GM18520 (cell line): ENCODE data around the gene CD70.
"Not testable (repeated sequence)": the region's sequence is repeated elsewhere in the genome, so short reads cannot be mapped to it uniquely, and the experiment has no call there.

Experiments used
- ATAC-seq: cut with Tn5 transposase; IDR thresholded peaks from one replicate; pipeline ENCODE4 v1.9.1; 2021; ENCODE audit not compliant: unreplicated experiment

The CD70 gene

GRCh38 chr19:6598254-6598892 lies 7.4 kb upstream of the CD70 start:
- ATAC-seq: not testable (repeated sequence)

- not testable (repeated sequence) for ATAC-seq
These were observed 6.7 kb upstream of the CD70 start for GRCh38 chr19:6597471-6598253.

- no peak for ATAC-seq
These were observed 5.7 kb upstream of the CD70 start for GRCh38 chr19:6596621-6597020.

- no peak for ATAC-seq
These were observed 2.9 kb upstream of the CD70 start for GRCh38 chr19:6593651-6594416.

GRCh38 chr19:6590258-6590826 lies 608 bp downstream of the CD70 start:
- ATAC-seq: no peak

- ATAC-seq: no peak
These were observed 1.2 kb downstream of the CD70 start for GRCh38 chr19:6589711-6590257.

- ATAC-seq: no peak
These were observed 2.2 kb downstream of the CD70 start for GRCh38 chr19:6588508-6589345.

- ATAC-seq: no peak
These were observed 2.9 kb downstream of the CD70 start for GRCh38 chr19:6587998-6588507.

GRCh38 chr19:6587093-6587820 lies 3.7 kb downstream of the CD70 start:
- no peak for ATAC-seq

GRCh38 chr19:6586726-6587092 lies 4.2 kb downstream of the CD70 start:
- no peak for ATAC-seq

- no peak for ATAC-seq
These were observed 4.9 kb downstream of the CD70 start for GRCh38 chr19:6586056-6586455.

GRCh38 chr19:6582515-6583484 lies 8.2 kb downstream of the CD70 start:
- not testable (repeated sequence) for ATAC-seq

- ATAC-seq: no peak
These were observed 10.6 kb downstream of the CD70 start for GRCh38 chr19:6580313-6580712.

- ATAC-seq: no peak
These were observed 11.3 kb downstream of the CD70 start for GRCh38 chr19:6579450-6580178.

GRCh38 chr19:6577476-6578125 lies 13.3 kb downstream of the CD70 start:
- ATAC-seq: peak; percentile 65

GRCh38 chr19:6576869-6577475 lies 14.0 kb downstream of the CD70 start:
- ATAC-seq: no peak

- no peak for ATAC-seq
These were observed 17.6 kb downstream of the CD70 start for GRCh38 chr19:6573350-6573749.
